VCaP (cell line): Measurements from ENCODE around the gene SLC35D1.

Experiments used
- H3K27ac ChIP-seq: fragments of 450-650 bp; 2 replicates; pipeline ENCODE4 v1.5.1; 2017
- CTCF ChIP-seq: fragments of 450-650 bp; conservative IDR thresholded peaks from 2 replicates; pipeline ENCODE4 v1.5.1; 2017; ENCODE audit warnings: mild to moderate bottlenecking, moderate library complexity

Gene SLC35D1

GRCh38 chr1:67053785-67054772 lies at the start of gene SLC35D1:
SLC35D1 (minus strand) TSS chr1:67054148; CDS start chr1:67054013, 135 bp downstream.
- H3K27ac ChIP-seq: peak within 1 kb of the TSS; percentile 96
- no peak for TF ChIP-seq CTCF

DNA sequence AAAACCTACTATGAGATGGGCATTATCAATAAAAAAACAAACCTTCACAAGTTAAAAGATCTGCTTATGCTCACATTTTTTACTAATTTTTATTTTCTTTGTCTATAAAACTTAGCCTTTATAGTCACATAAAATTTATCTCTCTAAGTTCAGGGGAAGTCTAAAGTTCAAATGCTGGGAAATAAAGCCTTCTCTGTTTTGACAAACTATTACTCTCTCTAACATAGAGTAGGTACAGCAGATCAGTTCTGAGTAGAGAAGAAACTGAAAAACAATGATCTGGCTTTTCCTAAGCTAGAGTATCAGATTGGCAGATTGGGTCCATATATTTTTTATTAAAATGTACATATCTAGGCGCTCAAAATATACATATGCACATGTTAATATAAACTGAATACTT lies 49.6 kb upstream of the SLC35D1 start:
- no peak for TF ChIP-seq CTCF
- no peak overlapping the region for H3K27ac ChIP-seq

- no peak for TF ChIP-seq CTCF
- no peak overlapping the region for H3K27ac ChIP-seq
These were observed 46.9 kb upstream of the SLC35D1 start for GRCh38 chr1:67100833-67101232.

GRCh38 chr1:67097305-67097704 lies 43.4 kb upstream of the SLC35D1 start:
- H3K27ac ChIP-seq: no peak overlapping the region
- no peak for TF ChIP-seq CTCF

DNA sequence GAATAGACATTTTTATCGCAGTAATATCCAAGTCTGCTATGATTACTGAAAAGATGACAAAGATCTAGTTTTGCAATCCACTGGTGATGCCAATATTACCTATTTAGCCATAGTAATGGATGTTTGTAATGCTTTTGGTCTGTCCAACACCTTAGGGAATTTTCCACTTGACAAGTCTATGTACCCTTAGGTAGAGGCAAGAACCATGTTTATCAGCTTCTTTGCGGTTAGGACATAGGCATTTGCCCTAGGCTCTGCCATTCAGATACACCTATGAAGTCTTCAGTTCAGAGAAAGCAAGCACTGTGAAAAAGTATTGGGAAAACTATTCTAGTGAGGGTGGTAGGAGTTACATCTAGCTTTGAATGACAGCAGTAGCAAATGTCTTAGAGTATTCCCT lies 40.2 kb upstream of the SLC35D1 start:
- no peak overlapping the region for H3K27ac ChIP-seq
- no peak for TF ChIP-seq CTCF

DNA sequence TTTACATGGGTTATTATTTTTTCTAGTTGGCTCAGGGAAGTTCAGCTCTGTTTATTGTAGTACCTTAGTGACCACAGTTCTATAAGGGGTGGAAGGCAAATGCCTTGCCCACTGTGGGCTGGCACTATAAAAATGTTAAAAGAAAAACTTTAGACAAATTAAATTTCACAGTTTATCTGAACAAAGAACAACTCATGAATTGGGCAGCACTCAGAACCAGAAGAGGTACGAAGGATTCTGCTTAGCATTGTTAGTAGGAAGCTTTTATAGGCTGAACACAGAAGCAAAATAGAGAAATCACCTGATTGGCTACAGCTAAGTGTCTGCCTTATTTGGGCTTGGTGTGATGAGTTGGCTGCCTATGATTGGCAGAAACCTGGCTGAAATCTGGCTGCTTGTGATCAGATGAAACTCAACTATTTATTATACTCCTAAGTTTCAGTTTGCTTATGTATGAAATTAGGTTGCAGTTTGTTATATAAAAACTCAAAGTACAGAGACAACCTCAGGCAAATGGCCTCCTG lies 35.8 kb upstream of the SLC35D1 start:
- no peak for TF ChIP-seq CTCF
- no peak overlapping the region for H3K27ac ChIP-seq

GRCh38 chr1:67088440-67088839 lies 34.5 kb upstream of the SLC35D1 start:
- no peak for TF ChIP-seq CTCF
- H3K27ac ChIP-seq: no peak overlapping the region
